ENCODE data around the gene SYT12. TPM values are rescaled to one million over a fixed set of nuclear protein-coding genes. Genes with fewer than 3 reads are reported as not detected.

Gene SYT12
- total RNA-seq, 1 donor from 2014 or later: 0.37 TPM

- Mint-ChIP-seq H3K9me3 (ENCODE audit: unreplicated experiment) (peaks cover 5% of the 10 kb centered on the region), H3K4me1 (ENCODE audit: low read depth, unreplicated experiment) (peaks cover 2% of the 10 kb centered on the region), H3K27ac (ENCODE audit: unreplicated experiment) (no peak overlapping the region), H3K36me3 (ENCODE audit: unreplicated experiment) (no peaks in the 10 kb centered on the region), H3K4me3 (ENCODE audit: unreplicated experiment) (no peak overlapping the region), H3K27me3 (ENCODE audit: unreplicated experiment) (peaks cover 14% of the 10 kb centered on the region)
- DNase-seq: no peak
- TF ChIP-seq, protein P1, sequence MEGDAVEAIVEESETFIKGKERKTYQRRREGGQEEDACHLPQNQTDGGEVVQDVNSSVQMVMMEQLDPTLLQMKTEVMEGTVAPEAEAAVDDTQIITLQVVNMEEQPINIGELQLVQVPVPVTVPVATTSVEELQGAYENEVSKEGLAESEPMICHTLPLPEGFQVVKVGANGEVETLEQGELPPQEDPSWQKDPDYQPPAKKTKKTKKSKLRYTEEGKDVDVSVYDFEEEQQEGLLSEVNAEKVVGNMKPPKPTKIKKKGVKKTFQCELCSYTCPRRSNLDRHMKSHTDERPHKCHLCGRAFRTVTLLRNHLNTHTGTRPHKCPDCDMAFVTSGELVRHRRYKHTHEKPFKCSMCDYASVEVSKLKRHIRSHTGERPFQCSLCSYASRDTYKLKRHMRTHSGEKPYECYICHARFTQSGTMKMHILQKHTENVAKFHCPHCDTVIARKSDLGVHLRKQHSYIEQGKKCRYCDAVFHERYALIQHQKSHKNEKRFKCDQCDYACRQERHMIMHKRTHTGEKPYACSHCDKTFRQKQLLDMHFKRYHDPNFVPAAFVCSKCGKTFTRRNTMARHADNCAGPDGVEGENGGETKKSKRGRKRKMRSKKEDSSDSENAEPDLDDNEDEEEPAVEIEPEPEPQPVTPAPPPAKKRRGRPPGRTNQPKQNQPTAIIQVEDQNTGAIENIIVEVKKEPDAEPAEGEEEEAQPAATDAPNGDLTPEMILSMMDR (IDR thresholded peaks at IDR 0.05; ENCODE audit: partially characterized antibody, unreplicated experiment): no peak
Measured at GRCh38 chr11:67024966-67025365, 2.0 kb downstream of the SYT12 start.

- no peaks in the 10 kb centered on the region for H3K36me3 Mint-ChIP-seq (ENCODE audit: unreplicated experiment)
- H3K27me3 Mint-ChIP-seq (ENCODE audit: unreplicated experiment): peaks cover 10% of the 10 kb centered on the region
- no peak overlapping the region for H3K27ac Mint-ChIP-seq (ENCODE audit: unreplicated experiment)
- TF ChIP-seq, protein P1 (IDR thresholded peaks at IDR 0.05; ENCODE audit: partially characterized antibody, unreplicated experiment): no peak
- peaks cover 2% of the 10 kb centered on the region for H3K4me1 Mint-ChIP-seq (ENCODE audit: low read depth, unreplicated experiment)
- H3K9me3 Mint-ChIP-seq (ENCODE audit: unreplicated experiment): peaks cover 5% of the 10 kb centered on the region
- no peak for DNase-seq
- no peak overlapping the region for H3K4me3 Mint-ChIP-seq (ENCODE audit: unreplicated experiment)
Measured at GRCh38 chr11:67025750-67026149, 2.8 kb downstream of the SYT12 start.

DNA sequence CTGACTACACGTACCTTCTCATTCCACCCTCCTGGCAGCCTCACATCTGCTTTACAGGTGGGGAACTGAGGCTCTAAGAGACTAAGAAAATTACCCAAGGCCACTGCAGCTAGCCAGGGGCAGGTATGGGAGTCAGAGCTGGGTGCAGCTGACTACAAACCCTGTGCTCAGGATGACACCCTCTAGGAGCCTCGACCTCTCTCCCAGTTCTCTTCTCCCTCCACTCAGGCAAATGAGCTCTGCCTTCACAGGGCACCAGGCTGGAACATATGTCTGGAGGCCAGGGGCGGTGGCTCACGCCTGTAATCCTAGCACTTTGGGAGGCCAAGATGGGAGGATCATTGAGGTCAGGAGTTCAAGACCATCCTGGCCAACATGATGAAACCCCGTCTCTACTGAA lies 4.0 kb downstream of the SYT12 start:
- H3K27ac Mint-ChIP-seq (ENCODE audit: unreplicated experiment): no peak overlapping the region
- TF ChIP-seq, protein P1 (IDR thresholded peaks at IDR 0.05; ENCODE audit: partially characterized antibody, unreplicated experiment): no peak
- no peak overlapping the region for H3K4me3 Mint-ChIP-seq (ENCODE audit: unreplicated experiment)
- H3K36me3 Mint-ChIP-seq (ENCODE audit: unreplicated experiment): no peaks in the 10 kb centered on the region
- H3K9me3 Mint-ChIP-seq (ENCODE audit: unreplicated experiment): peaks cover 3% of the 10 kb centered on the region
- peaks cover 14% of the 10 kb centered on the region for H3K27me3 Mint-ChIP-seq (ENCODE audit: unreplicated experiment)
- H3K4me1 Mint-ChIP-seq (ENCODE audit: low read depth, unreplicated experiment): peaks cover 2% of the 10 kb centered on the region
- DNase-seq: no peak

DNA sequence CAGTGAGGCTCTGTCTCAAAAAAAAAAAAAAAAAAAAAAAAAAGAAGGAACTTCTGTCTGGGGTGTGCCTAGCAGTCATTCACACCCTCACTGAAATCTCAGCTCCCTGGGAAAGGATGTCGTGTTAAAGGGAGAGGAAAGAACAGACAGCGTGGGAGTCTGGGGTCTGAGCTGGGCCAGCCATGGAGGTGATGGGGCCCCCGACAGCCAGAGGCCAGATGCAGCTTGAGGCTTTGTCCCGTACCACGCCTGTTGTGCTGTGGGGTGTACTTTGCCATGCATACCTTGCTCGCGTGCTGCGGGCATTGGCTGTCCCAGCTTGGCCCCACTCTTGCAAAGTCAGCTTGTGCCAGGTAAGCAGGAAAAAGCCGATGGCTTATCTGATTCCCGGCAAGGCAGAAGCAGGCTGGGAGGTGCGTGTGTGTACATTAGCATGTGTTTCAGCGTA lies 4.6 kb downstream of the SYT12 start:
- DNase-seq: no peak
- H3K27ac Mint-ChIP-seq (ENCODE audit: unreplicated experiment): no peak overlapping the region
- TF ChIP-seq, protein P1 (IDR thresholded peaks at IDR 0.05; ENCODE audit: partially characterized antibody, unreplicated experiment): no peak
- no peaks in the 10 kb centered on the region for H3K36me3 Mint-ChIP-seq (ENCODE audit: unreplicated experiment)
- no peak overlapping the region for H3K4me3 Mint-ChIP-seq (ENCODE audit: unreplicated experiment)
- peaks cover 1% of the 10 kb centered on the region for H3K4me1 Mint-ChIP-seq (ENCODE audit: low read depth, unreplicated experiment)
- H3K9me3 Mint-ChIP-seq (ENCODE audit: unreplicated experiment): peaks cover 4% of the 10 kb centered on the region
- H3K27me3 Mint-ChIP-seq (ENCODE audit: unreplicated experiment): peaks cover 14% of the 10 kb centered on the region

DNA sequence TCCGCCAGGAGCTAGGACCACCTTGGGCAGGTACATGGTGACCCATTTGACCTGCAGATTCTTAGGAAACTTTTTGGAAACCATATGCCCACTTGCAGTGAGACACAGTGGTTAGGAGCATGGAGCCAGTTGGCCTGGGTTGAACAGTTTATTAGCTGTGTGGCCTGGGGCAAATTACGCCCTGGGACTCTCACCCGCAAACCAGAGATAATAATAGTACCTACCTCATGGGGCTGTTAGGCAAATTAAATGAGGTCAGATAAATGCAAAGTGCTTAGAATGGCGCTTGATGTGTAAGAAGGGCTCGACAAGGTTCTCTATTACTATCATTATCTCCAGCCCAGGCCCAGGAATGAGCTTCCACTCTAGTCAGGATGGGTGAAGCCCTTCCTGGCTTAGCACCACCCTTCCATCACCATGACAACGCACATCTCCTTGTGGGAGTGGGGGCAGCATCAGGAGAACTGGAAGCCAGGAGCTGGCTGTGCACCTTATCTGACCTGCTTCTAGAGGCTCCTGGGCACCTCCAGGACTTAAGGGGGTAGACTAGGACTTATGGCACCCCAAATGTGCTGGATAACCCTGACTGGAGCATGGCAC lies 5.1 kb downstream of the SYT12 start:
- no peak for DNase-seq
- no peaks in the 10 kb centered on the region for H3K36me3 Mint-ChIP-seq (ENCODE audit: unreplicated experiment)
- peaks cover 13% of the 10 kb centered on the region for H3K27me3 Mint-ChIP-seq (ENCODE audit: unreplicated experiment)

More for the DNA sequence above, 5.1 kb downstream of the SYT12 start:
- Mint-ChIP-seq H3K9me3 (ENCODE audit: unreplicated experiment) (peaks cover 2% of the 10 kb centered on the region), H3K27ac (ENCODE audit: unreplicated experiment) (no peak overlapping the region), H3K4me1 (ENCODE audit: low read depth, unreplicated experiment) (no peaks in the 10 kb centered on the region), H3K4me3 (ENCODE audit: unreplicated experiment) (no peak overlapping the region)
- TF ChIP-seq, protein P1 (IDR thresholded peaks at IDR 0.05; ENCODE audit: partially characterized antibody, unreplicated experiment): no peak

All from glutamatergic neuron (in vitro differentiated cells).